Activated T-cell treated with anti-CD3 and anti-CD28 coated beads, Interleukin-2, amount 50 U/mL, for 4 hours (primary cell): ENCODE results near the gene KCP. TPM values are rescaled to one million over a fixed set of nuclear protein-coding genes. Genes with fewer than 3 reads are reported as not detected.
A peak's percentile ranks its signal among the peaks of the same experiment; 100 is the strongest.

Experiments used
- ATAC-seq, 2 donors: fragments of 200-7000 bp; cut with Tn5 transposase; one replicate each; pipeline ENCODE4 v1.10.0; 2021
- DNase-seq: peaks from one replicate; pipeline ENCODE4 v3.0.0-alpha.2; 2020
- H3K27me3 Mint-ChIP-seq: one replicate; pipeline ENCODE4 v1.8.0; 2021; ENCODE audit warnings: low read depth, mixed read lengths
- H3K36me3 Mint-ChIP-seq: one replicate; pipeline ENCODE4 v1.8.0; 2022; ENCODE audit warnings: mixed read lengths; ENCODE audit not compliant: insufficient read depth
- H3K4me1 Mint-ChIP-seq: one replicate; pipeline ENCODE4 v1.8.0; 2021; ENCODE audit warnings: low read depth, mixed read lengths
- H3K4me3 Mint-ChIP-seq: one replicate; pipeline ENCODE4 v1.8.0; 2021; ENCODE audit warnings: mild to moderate bottlenecking, moderate library complexity, mixed read lengths
- H3K9me3 Mint-ChIP-seq: one replicate; pipeline ENCODE4 v1.8.0; 2021; ENCODE audit warnings: mixed read lengths
- total RNA-seq, 3 donors: library from RNA; stranded (reverse); gene quantifications; one replicate each; pipeline ENCODE4 v1.2.1, GENCODE V29; 2021

The KCP gene
- total RNA-seq, 3 donors from 2014 or later, result 0.10 to 0.40 (median 0.27) TPM

- Mint-ChIP-seq H3K36me3 (peaks cover 11% of the 10 kb centered on the region), H3K4me3 (peak within 1 kb of the TSS; percentile 100), H3K9me3 (no peaks in the 10 kb centered on the region), H3K4me1 (peaks cover 17% of the 10 kb centered on the region), H3K27me3 (no peaks in the 10 kb centered on the region)
- peak; percentile 94 for ATAC-seq
- peak; percentile 99 for DNase-seq
These were observed 47.7 kb downstream of the KCP start, which contains the start of gene ATP6V1F for GRCh38 chr7:128862571-128863432. Gene ATP6V1F (plus strand): TSS chr7:128862856. CDS start chr7:128862905, 49 bp downstream.

- Mint-ChIP-seq H3K36me3 (peaks cover 10% of the 10 kb centered on the region), H3K9me3 (no peaks in the 10 kb centered on the region), H3K4me3 (peak overlapping the region; percentile 100), H3K27me3 (no peaks in the 10 kb centered on the region), H3K4me1 (peaks cover 17% of the 10 kb centered on the region)
- DNase-seq, result no peak
- no peak for ATAC-seq
These were observed 48.4 kb downstream of the KCP start for GRCh38 chr7:128861957-128862570.

- H3K4me1 Mint-ChIP-seq, result peaks cover 15% of the 10 kb centered on the region
- no peaks in the 10 kb centered on the region for H3K9me3 Mint-ChIP-seq
- ATAC-seq, result no peak
- DNase-seq, result no peak
- H3K27me3 Mint-ChIP-seq, result no peaks in the 10 kb centered on the region
- peaks cover 3% of the 10 kb centered on the region for H3K36me3 Mint-ChIP-seq
- H3K4me3 Mint-ChIP-seq, result no peak overlapping the region
These were observed 50.1 kb downstream of the KCP start for GRCh38 chr7:128860158-128861073.

DNA sequence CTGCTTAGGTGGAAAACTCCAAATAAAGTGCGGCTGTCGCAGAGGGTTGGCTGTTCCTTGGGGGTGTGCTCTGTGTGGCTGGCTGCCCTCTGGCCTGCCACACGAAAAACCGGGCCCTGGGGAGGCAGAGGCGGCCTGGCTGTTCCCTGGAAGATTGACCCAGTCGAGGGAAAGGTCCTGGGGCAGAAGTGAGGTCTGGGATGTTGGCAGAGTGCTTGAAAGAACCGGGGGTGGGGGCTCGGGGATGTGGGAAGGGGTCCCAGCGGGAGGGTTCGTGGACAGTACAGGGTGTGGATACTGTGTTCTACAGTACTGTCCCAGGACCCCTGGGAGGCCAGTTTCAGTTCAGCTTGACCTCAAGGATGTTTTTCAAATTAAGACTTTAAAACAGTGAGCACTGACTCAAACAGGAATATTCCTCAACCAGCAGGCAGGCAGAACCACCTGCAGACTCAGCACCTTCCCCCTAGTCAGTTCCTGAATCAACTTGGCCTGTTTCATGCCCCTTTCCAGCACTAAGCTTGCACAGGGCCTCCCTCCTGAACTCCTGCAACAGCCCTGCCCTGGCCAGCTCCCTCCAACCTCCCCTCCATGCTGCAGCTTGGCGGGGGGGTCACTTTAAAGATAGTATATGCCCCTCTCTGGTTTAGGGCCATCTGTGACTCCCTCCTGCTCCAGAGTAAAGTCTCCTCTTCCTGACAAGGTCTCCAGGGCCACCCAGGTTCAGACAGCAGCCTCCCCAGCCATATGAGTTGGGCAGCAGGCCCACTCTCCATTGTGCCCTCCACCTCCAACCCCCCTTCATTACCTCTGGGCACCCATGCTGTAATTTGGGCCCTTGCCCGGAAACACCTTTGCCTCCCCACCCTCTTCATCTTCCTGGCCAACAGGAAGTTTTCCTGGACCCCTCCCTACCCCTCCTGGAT lies 51.0 kb downstream of the KCP start:
- no peak for ATAC-seq
- Mint-ChIP-seq H3K36me3 (no peaks in the 10 kb centered on the region), H3K4me3 (no peak overlapping the region), H3K9me3 (no peaks in the 10 kb centered on the region), H3K27me3 (no peaks in the 10 kb centered on the region), H3K4me1 (peaks cover 11% of the 10 kb centered on the region)
- DNase-seq, result no peak

DNA sequence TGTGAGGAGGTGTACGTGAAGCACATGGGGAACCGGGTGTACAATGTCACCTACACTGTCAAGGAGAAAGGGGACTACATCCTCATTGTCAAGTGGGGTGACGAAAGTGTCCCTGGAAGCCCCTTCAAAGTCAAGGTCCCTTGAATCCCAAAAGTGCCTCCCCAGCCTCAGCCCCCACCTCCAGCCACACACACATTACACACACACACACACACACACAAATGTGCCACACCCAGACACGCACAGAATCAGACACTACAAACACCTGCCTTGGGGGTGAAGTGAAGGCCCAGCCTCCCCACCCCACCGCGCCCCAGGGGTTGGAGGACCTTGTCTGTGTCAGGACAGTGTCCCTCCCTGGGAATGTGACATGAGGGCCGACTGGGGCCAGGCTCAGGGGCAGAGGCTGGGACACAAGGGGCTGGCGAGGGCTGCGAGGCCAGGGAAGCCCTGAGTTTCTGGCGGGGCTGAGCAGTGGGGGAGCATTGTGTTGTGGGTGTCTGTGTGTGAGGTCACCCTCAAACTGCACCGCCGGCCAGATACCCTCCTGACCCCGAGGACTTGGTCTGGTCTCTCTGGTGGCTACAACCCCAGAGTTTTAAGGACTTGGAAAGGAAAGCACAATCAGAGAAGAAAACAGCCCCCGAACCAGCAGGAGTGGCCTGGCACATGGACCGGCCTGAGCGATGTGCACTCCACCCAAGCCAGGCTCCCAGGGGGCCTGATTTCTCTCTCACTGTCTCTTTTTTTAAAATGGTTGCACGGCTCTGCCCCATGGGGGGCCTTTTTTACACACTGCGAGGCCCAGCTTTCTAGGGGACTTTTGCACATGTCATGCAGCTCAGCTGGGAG lies 51.9 kb downstream of the KCP start:
- DNase-seq (no peak), ATAC-seq (no peak)
- Mint-ChIP-seq H3K27me3 (no peaks in the 10 kb centered on the region), H3K9me3 (no peaks in the 10 kb centered on the region), H3K36me3 (no peaks in the 10 kb centered on the region), H3K4me1 (peaks cover 7% of the 10 kb centered on the region), H3K4me3 (no peak overlapping the region)

DNA sequence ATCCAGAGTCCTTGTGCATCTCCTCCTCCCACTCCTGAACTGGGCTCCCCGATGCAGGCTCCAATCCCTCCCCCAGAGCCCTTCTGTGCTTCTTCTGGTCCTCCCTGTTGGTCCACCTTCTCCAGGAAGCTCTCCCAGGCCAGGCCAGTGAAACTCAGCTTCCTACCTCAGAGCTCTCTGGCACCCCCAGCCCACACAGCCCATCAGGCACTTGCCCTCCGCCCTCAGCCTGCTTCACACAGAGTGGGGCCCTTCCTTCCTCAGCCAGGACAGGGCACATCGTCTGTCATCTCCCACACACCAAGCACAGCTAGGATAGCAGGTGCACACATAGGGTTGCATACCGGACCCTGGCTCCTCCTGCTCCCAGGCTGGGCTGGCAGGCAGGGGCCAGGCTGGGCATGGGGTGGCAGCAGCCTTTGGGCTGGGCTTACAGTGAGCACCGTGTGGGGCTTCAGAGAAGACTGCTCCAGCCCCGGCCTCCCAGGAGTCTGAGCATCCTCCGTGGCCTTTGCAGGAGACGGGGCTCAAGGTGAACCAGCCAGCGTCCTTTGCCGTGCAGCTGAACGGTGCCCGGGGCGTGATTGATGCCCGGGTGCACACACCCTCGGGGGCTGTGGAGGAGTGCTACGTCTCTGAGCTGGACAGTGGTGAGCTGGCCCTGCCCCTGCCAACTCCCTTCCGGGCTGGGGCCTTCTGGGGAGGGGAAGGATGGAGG lies 54.3 kb downstream of the KCP start:
- Mint-ChIP-seq H3K4me3 (no peak overlapping the region), H3K27me3 (no peaks in the 10 kb centered on the region), H3K4me1 (no peaks in the 10 kb centered on the region), H3K36me3 (no peaks in the 10 kb centered on the region), H3K9me3 (no peaks in the 10 kb centered on the region)
- no peak for DNase-seq
- ATAC-seq, result no peak

DNA sequence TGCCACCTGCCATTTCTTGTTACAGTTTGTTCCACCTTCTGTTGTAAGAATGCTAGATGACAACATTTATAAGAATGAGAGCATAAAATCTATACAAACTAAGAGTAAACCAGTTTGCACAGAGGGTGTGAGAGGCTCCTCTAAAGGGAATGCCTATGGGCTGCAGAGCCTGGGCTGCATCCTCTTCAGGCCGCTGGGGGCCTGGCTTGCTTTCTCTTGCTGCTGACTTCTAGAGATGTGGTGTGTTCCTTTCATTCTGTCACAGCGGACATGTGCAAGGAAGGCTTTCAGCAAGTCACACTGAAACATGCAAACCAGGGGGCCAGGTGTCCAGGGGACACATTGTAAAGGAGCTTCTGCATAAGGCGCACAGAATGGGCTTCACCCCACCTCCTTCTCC lies 55.0 kb downstream of the KCP start:
- no peak for ATAC-seq
- H3K27me3 Mint-ChIP-seq, result no peaks in the 10 kb centered on the region
- no peak overlapping the region for H3K4me3 Mint-ChIP-seq
- H3K9me3 Mint-ChIP-seq, result no peaks in the 10 kb centered on the region
- no peaks in the 10 kb centered on the region for H3K36me3 Mint-ChIP-seq
- H3K4me1 Mint-ChIP-seq, result no peaks in the 10 kb centered on the region
- DNase-seq, result no peak

GRCh38 chr7:128854396-128854795 lies 56.1 kb downstream of the KCP start:
- ATAC-seq (no peak), DNase-seq (no peak)
- H3K9me3 Mint-ChIP-seq, result no peaks in the 10 kb centered on the region
- H3K4me1 Mint-ChIP-seq, result no peaks in the 10 kb centered on the region
- H3K36me3 Mint-ChIP-seq, result no peaks in the 10 kb centered on the region
- no peaks in the 10 kb centered on the region for H3K27me3 Mint-ChIP-seq
- no peak overlapping the region for H3K4me3 Mint-ChIP-seq

DNA sequence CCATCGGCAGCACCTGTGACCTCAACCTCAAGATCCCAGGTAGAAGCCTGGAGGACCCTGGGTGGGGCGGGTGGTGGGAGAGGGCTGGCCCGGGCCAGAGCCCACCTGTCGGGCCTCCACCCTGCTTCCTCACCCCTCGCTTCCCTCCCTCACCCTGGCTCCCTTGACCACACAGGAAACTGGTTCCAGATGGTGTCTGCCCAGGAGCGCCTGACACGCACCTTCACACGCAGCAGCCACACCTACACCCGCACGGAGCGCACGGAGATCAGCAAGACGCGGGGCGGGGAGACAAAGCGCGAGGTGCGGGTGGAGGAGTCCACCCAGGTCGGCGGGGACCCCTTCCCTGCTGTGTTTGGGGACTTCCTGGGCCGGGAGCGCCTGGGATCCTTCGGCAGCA lies 56.7 kb downstream of the KCP start:
- no peak for ATAC-seq

DNA sequence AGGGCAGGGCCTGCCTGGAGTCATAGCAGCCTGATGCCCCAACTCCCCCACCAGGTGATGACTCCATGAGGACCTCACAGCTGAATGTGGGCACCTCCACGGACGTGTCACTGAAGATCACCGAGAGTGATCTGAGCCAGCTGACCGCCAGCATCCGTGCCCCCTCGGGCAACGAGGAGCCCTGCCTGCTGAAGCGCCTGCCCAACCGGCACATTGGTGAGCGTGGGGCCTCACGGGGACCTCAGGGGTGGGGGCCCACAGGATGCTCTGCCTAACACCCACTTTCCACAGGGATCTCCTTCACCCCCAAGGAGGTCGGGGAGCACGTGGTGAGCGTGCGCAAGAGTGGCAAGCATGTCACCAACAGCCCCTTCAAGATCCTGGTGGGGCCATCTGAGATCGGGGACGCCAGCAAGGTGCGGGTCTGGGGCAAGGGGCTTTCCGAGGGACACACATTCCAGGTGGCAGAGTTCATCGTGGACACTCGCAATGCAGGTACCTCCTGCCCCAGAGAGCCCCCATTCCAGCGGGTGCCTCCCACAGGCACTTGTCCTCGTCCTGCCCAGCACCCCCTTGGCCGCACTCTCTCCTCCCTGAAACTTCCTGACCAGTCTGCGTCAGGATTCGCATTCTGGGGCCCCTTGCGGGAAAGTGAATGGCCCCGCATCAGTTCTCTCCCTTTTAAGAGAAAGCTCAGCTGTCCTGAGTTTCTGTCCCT lies 57.8 kb downstream of the KCP start:
- H3K4me1 Mint-ChIP-seq, result no peaks in the 10 kb centered on the region
- no peaks in the 10 kb centered on the region for H3K36me3 Mint-ChIP-seq
- DNase-seq, result no peak
- no peaks in the 10 kb centered on the region for H3K27me3 Mint-ChIP-seq
- no peaks in the 10 kb centered on the region for H3K9me3 Mint-ChIP-seq
- ATAC-seq, result no peak
- no peak overlapping the region for H3K4me3 Mint-ChIP-seq

More for the DNA sequence above, 56.7 kb downstream of the KCP start:
- no peaks in the 10 kb centered on the region for H3K36me3 Mint-ChIP-seq
- H3K4me1 Mint-ChIP-seq, result no peaks in the 10 kb centered on the region
- no peaks in the 10 kb centered on the region for H3K9me3 Mint-ChIP-seq
- H3K4me3 Mint-ChIP-seq, result no peak overlapping the region
- DNase-seq, result no peak
- H3K27me3 Mint-ChIP-seq, result no peaks in the 10 kb centered on the region

DNA sequence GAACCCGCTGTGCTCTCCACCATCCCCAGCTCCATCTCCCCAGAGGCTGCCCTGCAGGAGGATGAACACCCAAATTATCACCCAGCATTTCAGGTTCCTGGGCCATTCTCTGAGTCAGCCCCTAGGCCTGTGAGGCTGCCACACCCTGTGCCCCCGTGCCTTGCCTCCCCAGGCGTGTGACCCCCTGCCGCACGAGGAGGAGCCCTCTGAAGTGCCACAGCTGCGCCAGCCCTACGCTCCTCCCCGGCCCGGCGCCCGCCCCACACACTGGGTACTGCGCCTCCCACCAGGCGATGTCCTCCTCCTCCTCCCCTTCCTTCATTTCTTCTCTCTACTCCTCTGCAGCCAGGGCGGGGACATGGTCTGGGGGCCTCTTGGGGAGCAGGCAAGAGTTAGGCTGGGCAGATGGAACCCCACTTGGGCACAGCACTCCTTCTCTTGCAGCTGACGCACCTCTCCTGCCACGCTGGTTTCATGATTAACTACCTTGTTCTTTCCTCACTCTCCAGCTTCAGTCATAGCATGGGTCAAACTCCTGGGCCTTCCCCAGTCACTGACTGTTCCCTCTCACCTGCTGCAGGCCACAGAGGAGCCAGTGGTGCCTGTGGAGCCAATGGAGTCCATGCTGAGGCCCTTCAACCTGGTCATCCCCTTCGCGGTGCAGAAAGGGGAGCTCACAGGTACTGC lies 60.6 kb downstream of the KCP start:
- Mint-ChIP-seq H3K36me3 (no peaks in the 10 kb centered on the region), H3K27me3 (no peaks in the 10 kb centered on the region), H3K9me3 (no peaks in the 10 kb centered on the region), H3K4me1 (no peaks in the 10 kb centered on the region), H3K4me3 (no peak overlapping the region)
- DNase-seq, result no peak
- ATAC-seq, result no peak
